IMR-90 (cell line): ENCODE results near the gene RPL31. TPM values are rescaled to one million over a fixed set of nuclear protein-coding genes. Genes with fewer than 3 reads are reported as not detected.

Experiments
- ATAC-seq: fragments of 200-7000 bp; cut with Tn5 transposase; 2 replicates; pipeline ENCODE4 v1.9.1; 2020; ENCODE audit warnings: low read depth, mild to moderate bottlenecking, moderate library complexity
- BruUV-seq: library from RNA; stranded (reverse); fragments of 400-500 nt; replicated peaks from 2 replicates; lab custom pipeline; 2021; lab: Mats Ljungman, UMichigan
- CTCF ChIA-PET: fragments of 300-600 bp; formaldehyde crosslinking; extraction: SDS; loops from one replicate; lab custom pipeline; 2021; ENCODE audit warnings: antibody characterized with exemption; lab: Yijun Ruan, JAX
- POLR2A ChIA-PET: fragments of 300-600 bp; sonication (Branson Sonifier 250); formaldehyde crosslinking; loops from one replicate; lab custom pipeline; 2022; ENCODE audit warnings: antibody characterized with exemption; ENCODE audit not compliant: unreplicated experiment; lab: Charles Lee
- DNase-seq: peaks from one replicate; pipeline ENCODE4 v3.0.0; 2013
- H2AFZ ChIP-seq: replicated peaks from 2 replicates; pipeline ENCODE3; 2013; ENCODE audit warnings: low read length, mild to moderate bottlenecking; ENCODE audit not compliant: poor library complexity
- H2AK5ac ChIP-seq: 2 replicates; pipeline ENCODE4 v1.6.1; 2013; ENCODE audit warnings: low read depth, low read length, inconsistent platforms
- H2AK9ac ChIP-seq: replicated peaks from 2 replicates; pipeline ENCODE3; 2013; ENCODE audit warnings: mild to moderate bottlenecking, low read depth, low read length, moderate library complexity; ENCODE audit not compliant: poor library complexity
- H2BK120ac ChIP-seq: 2 replicates; pipeline ENCODE4 v1.6.1; 2013; ENCODE audit warnings: low read depth, low read length, inconsistent platforms
- H2BK15ac ChIP-seq: 3 replicates; pipeline ENCODE4 v1.6.1; 2013; ENCODE audit warnings: low read depth, low read length, inconsistent platforms
- H2BK20ac ChIP-seq: 2 replicates; pipeline ENCODE4 v1.6.1; 2013; ENCODE audit warnings: low read depth, mild to moderate bottlenecking, inconsistent platforms, low read length, moderate library complexity
- H2BK5ac ChIP-seq: 2 replicates; pipeline ENCODE4 v1.6.1; 2013; ENCODE audit warnings: mild to moderate bottlenecking, low read depth, low read length, inconsistent platforms; ENCODE audit not compliant: poor library complexity, severe bottlenecking
- H3K14ac ChIP-seq: replicated peaks from 2 replicates; pipeline ENCODE4 v1.6.1; 2013; ENCODE audit warnings: low read depth, low read length, inconsistent platforms
- H3K18ac ChIP-seq: 2 replicates; pipeline ENCODE4 v1.6.1; 2013; ENCODE audit warnings: low read depth, low read length, control low read depth
- H3K23ac ChIP-seq: 2 replicates; pipeline ENCODE4 v1.6.1; 2013; ENCODE audit warnings: low read depth, low read length, inconsistent platforms
- H3K27ac ChIP-seq: 2 replicates; pipeline ENCODE4 v1.5.1; 2013; ENCODE audit warnings: mild to moderate bottlenecking, control low read depth, low read length; ENCODE audit not compliant: insufficient read depth
- H3K27me3 ChIP-seq: 2 replicates; pipeline ENCODE4 v1.6.1; 2013; ENCODE audit warnings: low read length; ENCODE audit not compliant: control insufficient read depth, insufficient read depth
- H3K36me3 ChIP-seq: 2 replicates; pipeline ENCODE4 v1.6.1; 2013; ENCODE audit warnings: low read length, mixed read lengths; ENCODE audit not compliant: control insufficient read depth, insufficient read depth
- H3K4ac ChIP-seq: 2 replicates; pipeline ENCODE4 v1.6.1; 2013; ENCODE audit warnings: low read depth, low read length, inconsistent platforms
- H3K4me1 ChIP-seq: 2 replicates; pipeline ENCODE4 v1.6.1; 2013; ENCODE audit warnings: low read length, mixed read lengths; ENCODE audit not compliant: control insufficient read depth, insufficient read depth
- H3K4me2 ChIP-seq: 2 replicates; pipeline ENCODE4 v1.6.1; 2013; ENCODE audit warnings: low read depth, mild to moderate bottlenecking, control low read depth, low read length, moderate library complexity
- H3K4me3 ChIP-seq: 2 replicates; pipeline ENCODE4 v1.5.1; 2013; ENCODE audit warnings: low read depth, mild to moderate bottlenecking, control low read depth, low read length, moderate library complexity; ENCODE audit not compliant: insufficient read depth
- H3K56ac ChIP-seq: 2 replicates; pipeline ENCODE4 v1.6.1; 2013; ENCODE audit warnings: low read length, inconsistent platforms; ENCODE audit not compliant: insufficient read depth; ENCODE audit errors: extremely low read depth
- H3K79me1 ChIP-seq, 2 experiments: 2 replicates each; pipeline ENCODE4 v1.6.1; 2013; ENCODE audit warnings: low read length in 2 of 2, inconsistent platforms in 1 of 2, low read depth in 1 of 2
- H3K9ac ChIP-seq: 2 replicates; pipeline ENCODE4 v1.6.1; 2013; ENCODE audit warnings: low read depth, low read length, control low read depth
- H3K9me1 ChIP-seq: 2 replicates; pipeline ENCODE4 v1.6.1; 2013; ENCODE audit warnings: low read length, inconsistent platforms; ENCODE audit not compliant: insufficient read depth
- H3K9me3 ChIP-seq: 2 replicates; pipeline ENCODE4 v1.6.1; 2013; ENCODE audit warnings: low read length; ENCODE audit not compliant: control insufficient read depth, insufficient read depth
- H4K20me1 ChIP-seq: 2 replicates; pipeline ENCODE4 v1.6.1; 2013; ENCODE audit warnings: low read length, inconsistent platforms; ENCODE audit not compliant: insufficient read depth
- H4K5ac ChIP-seq: 2 replicates; pipeline ENCODE4 v1.6.1; 2013; ENCODE audit warnings: mild to moderate bottlenecking, low read depth, low read length, control low read depth
- H4K8ac ChIP-seq, 2 experiments: 2 replicates each; pipeline ENCODE4 v1.6.1; 2013; ENCODE audit warnings: low read depth in 2 of 2, low read length in 2 of 2, control low read depth in 1 of 2, inconsistent platforms in 1 of 2
- H4K91ac ChIP-seq: 2 replicates; pipeline ENCODE4 v1.6.1; 2013; ENCODE audit warnings: low read depth, low read length, inconsistent platforms; ENCODE audit not compliant: insufficient read depth
- BHLHE40 ChIP-seq: fragments of 150-350 bp; IDR thresholded peaks from 2 replicates; pipeline ENCODE4 v1.6.1; 2016; ENCODE audit warnings: mild to moderate bottlenecking, low read depth, low read length
- CEBPB ChIP-seq: IDR thresholded peaks from 2 replicates; pipeline ENCODE4 v1.6.1; 2012; ENCODE audit warnings: low read depth, low read length, improper control_type of control experiment
- CHD1 ChIP-seq: IDR thresholded peaks from 2 replicates; pipeline ENCODE4 v1.6.1; 2012; ENCODE audit warnings: low read depth, low read length, improper control_type of control experiment
- FOS ChIP-seq: fragments of 150-350 bp; IDR thresholded peaks from 2 replicates; pipeline ENCODE4 v1.6.1; 2016; ENCODE audit warnings: low read depth, low read length
- MAFK ChIP-seq: IDR thresholded peaks from 2 replicates; pipeline ENCODE4 v1.6.1; 2012; ENCODE audit warnings: low read depth, low read length, improper control_type of control experiment
- MAZ ChIP-seq: IDR thresholded peaks from 2 replicates; pipeline ENCODE4 v1.6.1; 2012; ENCODE audit warnings: low read depth, mild to moderate bottlenecking, low read length, improper control_type of control experiment, moderate library complexity, borderline replicate concordance
- NFE2L2 ChIP-seq: fragments of 150-350 bp; IDR thresholded peaks from 2 replicates; pipeline ENCODE4 v1.6.1; 2016; ENCODE audit warnings: low read depth, mild to moderate bottlenecking, low read length
- SMC3 ChIP-seq: fragments of 150-350 bp; IDR thresholded peaks from 2 replicates; pipeline ENCODE4 v1.6.1; 2016; ENCODE audit warnings: low read depth, mild to moderate bottlenecking, antibody characterized with exemption, low read length, moderate library complexity
- WGBS, 2 experiments: methylation state at CpG; one replicate each; pipeline versions ENCODE4 v1.1.5 to v1.1.7; 2013; ENCODE audit warnings: missing lambda C conversion rate in 2 of 2; ENCODE audit not compliant: insufficient read length in 1 of 2; ENCODE audit errors: extremely low coverage in 2 of 2; 5-methylcytosine and 5-hydroxymethylcytosine counted together
- dilution Hi-C: fragments of 300-500 bp; cut with HindIII; formaldehyde crosslinking; loops from one replicate; pipeline ENCODE4 v1.14.3; 2018; ENCODE audit warnings: low sequenced_read_pairs; ENCODE audit not compliant: unreplicated experiment
- in situ Hi-C: fragments of 300-500 bp; cut with MboI; formaldehyde crosslinking; loops from 3 replicates; pipeline ENCODE4 v1.14.3; 2019; ENCODE audit warnings: low sequenced_read_pairs, inconsistent platforms, mixed read lengths
- intact Hi-C: fragments of 100-400 bp; cut with micrococcal nuclease; formaldehyde crosslinking; loops from 2 replicates; pipeline ENCODE4 v1.10.0; 2022
- polyA plus RNA-seq, 3 experiments: library from polyadenylated mRNA; depleted of rRNA; stranded (reverse); fragments of >200 nt; gene quantifications; 2 replicates each; pipeline ENCODE4 v1.2.3, GENCODE V29; 2012; ENCODE audit warnings: low replicate concordance in 1 of 3
- total RNA-seq: library from RNA; depleted of rRNA; stranded (reverse); fragments of >200 nt; gene quantifications from 2 replicates; pipeline ENCODE4 v1.2.3, GENCODE V29; 2012
- TF ChIP-seq, protein P1 (sequence below): fragments of 150-350 bp; IDR thresholded peaks from 2 replicates; pipeline ENCODE4 v1.6.1; 2017; ENCODE audit warnings: mild to moderate bottlenecking, antibody characterized with exemption, low read length, low read depth
- TF ChIP-seq, protein P2 (sequence below): conservative IDR thresholded peaks from 2 replicates; pipeline ENCODE4 v1.5.1; 2012; ENCODE audit warnings: mild to moderate bottlenecking, low read depth, low read length, improper control_type of control experiment
- TF ChIP-seq, protein P3 (sequence below): fragments of 150-350 bp; IDR thresholded peaks from 2 replicates; pipeline ENCODE4 v1.6.1; 2016; ENCODE audit warnings: low read depth, mild to moderate bottlenecking, low read length, moderate library complexity, borderline replicate concordance

RPL31 gene
- total and polyA plus RNA-seq, 2 of the 4 experiments (the other 2 are of a cell fraction): 358 to 2,908 TPM

DNA sequence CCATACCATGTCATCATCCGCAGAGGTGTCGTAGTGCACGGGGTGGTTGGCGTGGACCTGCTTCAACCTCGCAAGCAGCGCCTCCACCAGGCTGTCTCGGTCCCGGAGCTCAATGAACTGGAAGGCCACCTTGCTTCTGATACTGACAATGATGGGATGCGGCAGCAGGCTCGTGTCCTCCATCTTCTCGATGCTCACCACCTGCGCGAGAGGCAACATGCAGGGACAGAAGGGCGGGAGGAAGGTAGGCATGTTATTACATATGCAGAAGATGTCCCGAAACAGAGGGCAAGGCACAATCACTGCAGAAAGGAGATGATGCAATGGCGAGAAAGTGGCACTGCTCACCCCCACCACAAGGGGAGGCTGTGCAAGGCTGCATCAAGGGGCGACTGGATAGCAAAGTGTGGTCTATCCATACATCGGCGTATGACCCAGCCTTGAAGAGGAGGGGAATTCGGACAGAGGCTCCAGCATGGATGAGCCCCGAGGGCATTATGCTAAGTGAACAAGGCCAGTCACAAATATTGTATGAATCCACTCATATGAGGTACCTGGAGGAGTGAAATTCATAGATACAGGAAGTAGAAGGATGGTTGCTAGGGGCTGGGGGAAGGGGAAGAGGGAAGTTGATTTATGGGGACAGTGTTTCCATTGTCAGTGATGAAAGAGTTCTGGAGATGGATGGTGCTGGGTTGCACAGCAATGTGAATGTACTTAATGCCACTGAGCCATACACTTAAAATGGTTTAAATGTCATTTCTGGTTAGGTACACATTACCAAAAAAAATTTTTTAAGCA, 36.6 kb downstream of the RPL31 start (continued):
- TF ChIP-seq, protein P1, sequence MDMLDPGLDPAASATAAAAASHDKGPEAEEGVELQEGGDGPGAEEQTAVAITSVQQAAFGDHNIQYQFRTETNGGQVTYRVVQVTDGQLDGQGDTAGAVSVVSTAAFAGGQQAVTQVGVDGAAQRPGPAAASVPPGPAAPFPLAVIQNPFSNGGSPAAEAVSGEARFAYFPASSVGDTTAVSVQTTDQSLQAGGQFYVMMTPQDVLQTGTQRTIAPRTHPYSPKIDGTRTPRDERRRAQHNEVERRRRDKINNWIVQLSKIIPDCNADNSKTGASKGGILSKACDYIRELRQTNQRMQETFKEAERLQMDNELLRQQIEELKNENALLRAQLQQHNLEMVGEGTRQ: no peak
- TF ChIP-seq SMC3: 0 out of 2 replicates have a peak, but pooled peaks have one; percentile 23

GRCh38 chr2:101040072-101040471, 38.0 kb downstream of the RPL31 start:
- in situ Hi-C loops: no loop called here
- no peak overlapping the region for H2AK9ac ChIP-seq
- dilution Hi-C loops: no loop called here
- no peak overlapping the region for H3K23ac ChIP-seq
- no peak overlapping the region for H2AFZ ChIP-seq
- H3K4me2 ChIP-seq: no peak overlapping the region
- no peak overlapping the region for H2BK5ac ChIP-seq
- no peak overlapping the region for H2BK120ac ChIP-seq
- no peak overlapping the region for H4K91ac ChIP-seq
- WGBS, 2 experiments: 78% methylated on average over 9 of the region's 13 CpGs; no CpG with 5 or more reads in 1 of the 2 experiments
- ChIA-PET POLR2A (no interaction called here), CTCF (interaction anchor here (0.7 kb wide), 1 partner anchor 30 kb away, joined by 3 read pairs; no protein-coding TSS in a partner anchor)
- no peak overlapping the region for H4K8ac ChIP-seq
- H4K5ac ChIP-seq: no peak overlapping the region
- TF ChIP-seq MAZ (no peak), CHD1 (no peak), FOS (no peak), NFE2L2 (no peak), BHLHE40 (no peak), CEBPB (no peak), MAFK (no peak)
- TF ChIP-seq, protein P2, sequence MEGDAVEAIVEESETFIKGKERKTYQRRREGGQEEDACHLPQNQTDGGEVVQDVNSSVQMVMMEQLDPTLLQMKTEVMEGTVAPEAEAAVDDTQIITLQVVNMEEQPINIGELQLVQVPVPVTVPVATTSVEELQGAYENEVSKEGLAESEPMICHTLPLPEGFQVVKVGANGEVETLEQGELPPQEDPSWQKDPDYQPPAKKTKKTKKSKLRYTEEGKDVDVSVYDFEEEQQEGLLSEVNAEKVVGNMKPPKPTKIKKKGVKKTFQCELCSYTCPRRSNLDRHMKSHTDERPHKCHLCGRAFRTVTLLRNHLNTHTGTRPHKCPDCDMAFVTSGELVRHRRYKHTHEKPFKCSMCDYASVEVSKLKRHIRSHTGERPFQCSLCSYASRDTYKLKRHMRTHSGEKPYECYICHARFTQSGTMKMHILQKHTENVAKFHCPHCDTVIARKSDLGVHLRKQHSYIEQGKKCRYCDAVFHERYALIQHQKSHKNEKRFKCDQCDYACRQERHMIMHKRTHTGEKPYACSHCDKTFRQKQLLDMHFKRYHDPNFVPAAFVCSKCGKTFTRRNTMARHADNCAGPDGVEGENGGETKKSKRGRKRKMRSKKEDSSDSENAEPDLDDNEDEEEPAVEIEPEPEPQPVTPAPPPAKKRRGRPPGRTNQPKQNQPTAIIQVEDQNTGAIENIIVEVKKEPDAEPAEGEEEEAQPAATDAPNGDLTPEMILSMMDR: no peak
- TF ChIP-seq, protein P3, sequence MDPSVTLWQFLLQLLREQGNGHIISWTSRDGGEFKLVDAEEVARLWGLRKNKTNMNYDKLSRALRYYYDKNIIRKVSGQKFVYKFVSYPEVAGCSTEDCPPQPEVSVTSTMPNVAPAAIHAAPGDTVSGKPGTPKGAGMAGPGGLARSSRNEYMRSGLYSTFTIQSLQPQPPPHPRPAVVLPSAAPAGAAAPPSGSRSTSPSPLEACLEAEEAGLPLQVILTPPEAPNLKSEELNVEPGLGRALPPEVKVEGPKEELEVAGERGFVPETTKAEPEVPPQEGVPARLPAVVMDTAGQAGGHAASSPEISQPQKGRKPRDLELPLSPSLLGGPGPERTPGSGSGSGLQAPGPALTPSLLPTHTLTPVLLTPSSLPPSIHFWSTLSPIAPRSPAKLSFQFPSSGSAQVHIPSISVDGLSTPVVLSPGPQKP: no peak
- H3K4ac ChIP-seq: no peak overlapping the region
- H3K18ac ChIP-seq: no peak overlapping the region
- no peak overlapping the region for H3K56ac ChIP-seq
- no peaks in the 10 kb centered on the region for H3K9me3 ChIP-seq
- no peak for ATAC-seq
- H3K4me3 ChIP-seq: no peak overlapping the region
- no peak overlapping the region for H2AK5ac ChIP-seq
- no peak overlapping the region for H3K27ac ChIP-seq
- H3K79me1 ChIP-seq: no peaks in the 10 kb centered on the region
- no peak overlapping the region for H3K14ac ChIP-seq
- H2BK20ac ChIP-seq: no peak overlapping the region
- no peak overlapping the region for H2BK15ac ChIP-seq
- DNase-seq: no peak
- H3K9ac ChIP-seq: no peak overlapping the region
- no peaks in the 10 kb centered on the region for H4K20me1 ChIP-seq
- BruUV-seq: no TSS peak
- no peaks in the 10 kb centered on the region for H3K4me1 ChIP-seq
- H3K9me1 ChIP-seq: peaks cover 7% of the 10 kb centered on the region
- intact Hi-C loops: no loop called here
- peaks cover 3% of the 10 kb centered on the region; the same call in 1 of the 2 replicates for H3K36me3 ChIP-seq
- H3K27me3 ChIP-seq: peaks cover 2% of the 10 kb centered on the region; the same call in 1 of the 2 replicates
